GM19043 (cell line): ENCODE data around the gene PHF3.

ENCODE experiments used
- ATAC-seq: cut with Tn5 transposase; IDR thresholded peaks from one replicate; pipeline ENCODE4 v1.9.1; 2021; ENCODE audit warnings: low read depth; ENCODE audit not compliant: unreplicated experiment

Gene PHF3

DNA sequence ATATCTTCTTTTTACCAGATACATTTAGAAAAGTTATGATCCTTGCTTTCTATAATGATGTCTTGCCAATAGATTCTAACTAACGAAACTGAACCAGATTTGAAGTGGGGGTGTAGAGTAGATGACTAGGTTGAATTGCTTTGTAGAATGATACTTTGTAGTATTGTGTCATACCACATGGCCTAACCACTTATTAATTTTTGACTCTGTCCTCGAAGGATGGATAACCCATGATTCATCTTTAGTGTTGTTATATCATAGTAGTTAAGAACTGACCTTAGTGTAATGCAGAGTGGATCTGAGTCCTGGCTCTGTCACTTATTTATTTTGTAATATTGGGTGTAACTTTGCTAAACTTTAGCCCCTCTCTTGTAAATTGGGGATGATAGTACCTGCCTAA is 4.5 kb downstream of the PHF3 start:
- no peak for ATAC-seq

DNA sequence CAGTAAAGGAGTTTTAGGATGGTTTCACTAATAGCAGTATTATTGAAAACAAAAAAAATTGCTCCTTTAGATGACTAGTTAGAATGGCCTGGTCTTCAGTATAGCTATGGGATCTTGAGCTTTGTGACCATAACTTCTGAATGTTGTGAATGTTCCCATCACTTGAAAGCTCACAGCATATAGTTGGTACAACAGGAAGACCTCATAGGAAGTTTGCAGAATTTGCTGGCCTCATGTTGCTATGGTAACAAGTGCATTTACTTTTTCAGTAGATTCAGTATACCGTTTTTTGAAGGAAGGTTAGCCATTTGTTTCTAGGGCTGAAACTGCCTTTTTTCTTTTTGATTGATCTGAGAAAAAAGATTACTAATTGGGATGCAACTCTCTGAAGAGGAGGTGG is 8.3 kb downstream of the PHF3 start:
- ATAC-seq, result no peak

DNA sequence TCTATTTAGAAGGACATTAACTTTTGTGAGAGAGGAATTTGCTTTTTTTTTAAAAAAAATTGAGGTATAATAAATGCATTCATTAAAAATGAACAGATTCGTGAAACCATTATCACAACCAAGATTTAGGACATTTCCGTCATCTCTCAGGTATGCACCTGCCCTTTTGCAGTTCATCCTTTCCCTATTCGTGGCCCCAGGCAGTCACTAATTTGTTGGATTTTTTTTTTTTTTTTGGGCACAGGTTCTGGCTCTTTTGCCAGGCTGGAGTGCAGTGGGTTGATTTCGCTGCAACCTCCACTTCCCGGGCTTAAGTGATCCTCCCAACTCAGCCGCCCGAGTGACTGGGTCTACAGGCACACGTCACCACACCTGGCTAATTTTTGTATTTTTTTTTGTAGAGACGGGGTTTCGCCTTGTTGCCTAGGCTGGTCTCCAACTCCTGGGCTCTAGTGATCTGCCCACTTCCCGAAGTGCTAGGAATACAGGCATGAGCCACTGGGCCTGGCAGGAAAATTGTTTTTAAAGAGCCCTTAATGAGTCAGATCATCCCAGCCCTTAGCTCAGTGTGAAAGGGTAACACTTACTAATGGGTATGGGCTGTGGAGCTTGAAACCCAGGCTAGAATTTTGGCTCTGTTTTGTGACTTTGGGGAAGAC is 9.2 kb downstream of the PHF3 start:
- no peak for ATAC-seq

DNA sequence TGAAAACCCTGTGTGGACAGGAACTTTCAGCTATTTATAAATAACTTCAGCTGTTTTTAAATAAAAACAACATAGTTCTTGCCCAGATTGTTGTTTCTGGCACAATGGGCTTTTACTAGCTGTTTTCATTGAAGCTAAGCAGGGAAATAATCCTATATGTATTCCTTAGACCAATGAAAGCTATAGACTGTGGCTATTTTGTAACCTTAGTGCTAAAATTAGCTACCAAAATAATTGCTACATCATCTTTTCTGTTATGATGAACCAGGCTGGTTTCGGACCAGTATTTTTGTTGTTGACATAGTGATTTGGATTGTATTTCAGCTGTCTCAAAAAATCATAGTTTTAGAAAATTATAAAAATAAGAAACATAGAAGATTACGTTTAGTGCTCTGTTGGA is 13.7 kb downstream of the PHF3 start:
- no peak for ATAC-seq

DNA sequence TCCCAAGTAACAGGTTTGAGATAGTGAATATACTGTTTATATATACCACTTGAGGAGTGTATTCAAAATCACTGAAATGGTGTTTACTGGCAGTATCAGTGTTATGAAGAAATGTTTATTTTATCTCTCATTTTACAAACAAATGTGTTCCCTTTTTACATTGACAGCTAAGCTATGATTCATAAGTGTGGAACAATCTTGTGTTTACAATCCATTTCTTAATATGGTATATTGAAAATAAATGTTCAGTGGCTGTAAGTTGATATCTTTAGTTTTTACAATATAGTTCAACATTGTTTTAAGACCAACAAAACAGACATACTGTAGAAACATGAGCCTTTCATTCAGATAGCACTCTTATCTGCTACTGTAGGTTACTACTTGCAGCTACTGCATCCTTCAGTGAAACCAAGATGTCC is 14.3 kb downstream of the PHF3 start:
- ATAC-seq, result no peak

DNA sequence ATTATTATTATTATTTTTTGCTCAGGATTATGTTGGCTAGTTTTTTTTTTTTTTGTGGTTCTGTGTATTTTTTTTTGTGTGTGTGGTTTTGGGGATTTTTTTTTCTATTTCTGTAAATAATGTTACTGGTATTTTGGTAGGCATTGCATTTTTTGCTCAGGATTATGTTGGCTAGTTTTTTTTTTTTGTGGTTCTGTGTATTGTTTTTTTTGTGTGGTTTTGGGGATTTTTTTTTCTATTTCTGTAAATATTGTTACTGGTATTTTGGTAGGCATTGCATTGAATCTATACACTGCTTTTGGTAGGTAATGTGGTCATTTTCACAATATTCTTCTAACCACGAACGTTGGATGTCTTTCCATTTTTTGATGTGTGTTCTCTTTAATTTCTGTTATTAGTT is 17.4 kb downstream of the PHF3 start:
- no peak for ATAC-seq

DNA sequence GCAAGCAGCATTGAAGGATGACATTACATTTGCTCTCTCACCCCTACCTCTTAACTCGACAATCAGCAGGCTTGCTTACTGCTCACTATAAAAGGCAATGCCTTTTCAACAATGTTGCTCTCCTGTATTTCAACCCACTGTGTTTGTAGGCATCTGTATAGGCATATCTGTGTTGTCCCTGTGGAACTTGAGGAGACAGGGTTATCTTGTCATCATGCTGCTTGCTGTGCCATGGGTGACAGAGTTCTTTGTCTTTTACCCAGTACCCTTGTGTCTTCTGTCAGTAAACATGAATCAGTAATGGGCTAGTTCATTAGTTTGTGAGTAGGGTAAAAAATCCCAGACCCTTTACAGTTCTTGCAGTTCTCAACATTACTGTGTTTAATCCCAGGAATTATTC is 25.2 kb downstream of the PHF3 start:
- no peak for ATAC-seq

DNA sequence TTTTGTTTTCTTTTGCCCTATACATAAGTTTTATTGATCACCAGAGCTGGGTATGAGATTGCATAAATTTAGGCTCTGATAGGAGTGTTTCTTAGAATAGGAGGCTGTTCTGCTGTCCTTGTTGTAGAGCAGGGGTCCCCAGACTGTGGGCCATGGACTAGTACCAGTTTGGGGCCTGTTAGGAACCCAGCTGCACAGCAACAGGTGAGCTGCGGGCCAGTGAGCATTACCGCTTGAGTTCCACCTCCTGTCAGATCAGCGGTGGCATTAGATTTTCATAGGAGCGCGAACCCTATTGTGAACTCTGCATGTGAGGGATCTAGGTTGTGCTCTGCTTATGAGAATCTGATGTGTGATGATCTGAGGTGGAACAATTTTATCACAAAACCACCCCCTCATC is 26.2 kb downstream of the PHF3 start:
- no peak for ATAC-seq

DNA sequence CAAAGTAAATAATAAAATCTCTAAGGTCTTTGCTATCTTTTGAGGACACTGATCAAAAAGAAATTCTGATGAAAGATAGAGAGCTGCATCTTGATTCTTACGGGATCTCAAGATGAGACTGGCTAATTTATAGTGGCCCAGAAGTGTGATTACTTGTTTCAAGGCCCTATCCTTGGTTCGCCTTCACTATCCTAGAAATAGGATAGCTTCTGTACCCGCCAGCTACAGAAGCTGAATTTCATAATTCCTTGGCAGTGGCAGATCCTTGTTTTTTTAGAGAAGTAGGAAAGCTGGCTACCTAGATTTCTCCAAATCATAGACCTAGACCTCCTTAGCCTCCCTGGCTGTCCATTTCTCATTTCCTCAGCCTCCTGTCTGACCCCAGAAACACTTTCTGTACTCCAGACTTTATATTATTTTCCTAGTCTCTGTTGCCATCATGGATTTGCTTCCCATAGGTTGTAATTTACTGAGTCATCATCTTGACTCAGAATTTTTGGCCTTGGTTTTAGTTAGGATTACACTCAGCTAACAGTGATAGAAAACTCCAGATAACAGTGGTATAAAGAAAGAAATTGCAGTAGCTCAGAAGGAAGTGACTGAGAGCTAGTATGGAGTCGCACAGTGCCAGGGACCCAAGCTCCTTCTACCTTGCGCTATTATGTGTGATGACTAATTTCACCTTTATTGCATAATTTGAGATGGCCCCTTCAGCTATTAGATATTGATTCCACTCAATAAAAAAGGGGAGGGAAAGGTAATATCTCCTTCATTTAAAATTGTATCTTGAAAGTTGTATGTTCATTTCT is 27.7 kb downstream of the PHF3 start:
- ATAC-seq, result no peak

DNA sequence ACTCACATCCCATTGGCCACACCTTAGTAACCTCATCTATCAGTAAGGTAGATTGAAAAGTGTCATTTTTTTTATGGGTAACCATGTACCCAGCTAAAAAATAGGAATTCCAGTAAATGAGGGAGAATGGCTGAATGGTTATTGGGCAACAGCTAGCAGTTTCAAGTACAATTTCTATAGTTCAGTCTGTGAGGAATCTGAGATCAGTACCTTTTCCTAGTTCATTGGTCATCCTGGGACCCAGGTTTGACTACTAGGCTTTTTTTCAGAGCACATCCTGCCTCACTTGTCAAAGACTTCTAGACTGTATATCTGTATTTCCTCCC is 28.3 kb downstream of the PHF3 start:
- ATAC-seq, result no peak

DNA sequence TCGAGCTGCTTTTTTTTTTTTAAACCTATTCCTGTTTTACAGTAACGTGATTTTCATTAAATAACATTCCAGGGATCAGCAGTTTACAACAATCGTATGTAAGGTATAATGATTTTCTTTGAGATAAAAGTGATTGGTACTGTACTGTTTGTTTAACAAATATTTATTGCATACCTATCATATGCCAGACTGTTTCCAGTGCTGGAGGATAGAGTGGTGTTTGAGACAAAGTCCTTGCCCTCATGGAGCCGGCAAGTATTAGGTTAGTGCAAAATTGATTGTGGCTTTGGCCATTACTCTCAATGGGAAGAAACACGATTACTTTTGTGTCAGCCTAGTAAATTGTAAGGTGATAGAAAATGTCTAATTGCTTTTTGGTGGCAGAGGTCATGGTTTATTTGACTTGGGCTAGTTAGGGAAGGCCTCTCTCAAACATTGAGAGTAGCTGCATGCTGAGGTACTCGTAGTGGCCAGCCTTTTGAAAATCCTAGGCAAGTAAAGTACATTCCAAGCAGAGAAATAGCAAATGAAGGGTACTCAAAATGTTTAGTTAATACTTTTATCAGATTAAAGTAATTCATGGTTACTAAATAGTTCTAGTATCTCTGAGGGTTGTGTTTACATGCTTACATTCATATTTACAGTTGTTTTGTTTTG is 35.6 kb downstream of the PHF3 start:
- ATAC-seq, result no peak

DNA sequence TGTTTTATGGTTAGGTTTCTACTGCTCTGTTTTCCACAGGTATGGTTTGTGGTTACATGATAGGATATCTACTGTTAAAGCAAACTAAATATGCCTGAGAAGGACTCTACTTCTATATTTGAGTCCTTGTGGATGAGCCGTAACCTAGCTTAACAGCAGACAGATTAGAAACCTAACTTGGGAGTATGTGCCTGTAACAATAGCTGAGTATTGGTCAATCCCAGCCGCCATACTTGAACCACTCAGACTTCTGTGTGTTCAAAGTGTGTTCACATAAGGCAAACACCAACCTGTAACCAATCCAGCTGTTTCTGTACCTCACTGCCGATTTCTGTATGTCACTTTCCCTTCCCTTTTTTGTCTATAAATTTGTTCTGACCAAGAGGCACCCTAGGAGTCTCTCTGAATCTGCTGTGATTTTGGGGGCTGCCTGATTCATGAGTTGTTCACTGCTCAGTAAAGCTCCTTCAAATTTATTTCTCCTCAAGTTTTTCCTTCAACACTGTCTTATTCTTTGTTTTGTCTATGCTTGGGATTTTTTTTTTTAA is 37.1 kb downstream of the PHF3 start:
- no peak for ATAC-seq

DNA sequence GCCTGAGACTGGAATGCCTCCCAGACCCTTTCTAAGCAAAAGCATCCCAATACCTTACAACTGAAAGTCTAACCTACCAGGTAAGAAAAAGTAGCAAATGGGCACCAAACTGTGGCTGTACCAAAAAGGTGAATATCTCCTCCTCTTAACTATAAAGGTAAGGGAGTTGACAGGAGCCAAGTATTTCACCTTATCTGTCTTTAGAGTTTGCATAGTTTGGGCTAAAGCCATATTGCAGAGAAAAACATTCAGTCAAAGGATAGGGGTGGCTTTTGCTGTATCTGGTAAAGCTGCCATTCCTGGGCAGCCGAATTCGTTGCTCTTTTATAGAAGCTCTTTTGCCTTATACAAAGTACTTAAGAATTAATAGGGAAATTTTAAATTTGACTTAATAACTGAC is 38.1 kb downstream of the PHF3 start:
- no peak for ATAC-seq

DNA sequence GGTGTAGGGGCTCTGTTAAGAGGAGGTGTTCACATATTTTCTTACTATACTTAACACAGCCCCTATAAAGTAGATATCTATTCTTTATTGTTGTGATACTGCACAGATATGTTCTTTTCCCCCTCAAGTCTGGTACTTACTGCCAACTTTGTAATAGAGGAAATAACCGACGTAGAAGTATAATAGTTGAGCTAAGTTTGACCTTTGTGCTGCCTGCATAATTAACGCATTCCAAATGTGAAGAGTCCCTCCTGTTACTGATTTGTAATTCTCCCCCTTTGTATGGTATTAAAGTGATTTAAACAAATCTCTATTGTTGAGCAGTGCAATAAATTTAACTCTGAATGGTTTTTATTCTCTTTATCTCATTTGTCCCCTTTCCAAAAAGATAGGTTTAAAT is 39.0 kb downstream of the PHF3 start:
- no peak for ATAC-seq

DNA sequence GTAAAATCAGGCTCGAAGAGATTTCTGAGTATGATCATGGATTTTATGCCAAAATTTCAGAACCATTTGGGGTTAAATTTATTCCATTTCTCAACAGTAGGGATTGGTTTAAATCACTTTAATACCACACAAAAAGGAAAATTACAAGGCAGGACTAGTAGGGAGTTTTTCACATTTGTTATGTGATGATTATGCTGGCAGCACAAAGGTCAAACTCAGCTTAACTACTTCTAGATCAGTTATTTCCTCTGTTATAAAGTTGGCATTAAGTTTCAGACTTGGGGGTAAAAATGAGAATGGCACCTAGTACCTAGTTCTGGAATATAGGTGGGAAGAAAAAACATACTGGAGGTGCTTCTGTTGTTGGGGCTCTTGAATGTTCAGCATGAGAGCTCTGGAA is 39.5 kb downstream of the PHF3 start:
- no peak for ATAC-seq

DNA sequence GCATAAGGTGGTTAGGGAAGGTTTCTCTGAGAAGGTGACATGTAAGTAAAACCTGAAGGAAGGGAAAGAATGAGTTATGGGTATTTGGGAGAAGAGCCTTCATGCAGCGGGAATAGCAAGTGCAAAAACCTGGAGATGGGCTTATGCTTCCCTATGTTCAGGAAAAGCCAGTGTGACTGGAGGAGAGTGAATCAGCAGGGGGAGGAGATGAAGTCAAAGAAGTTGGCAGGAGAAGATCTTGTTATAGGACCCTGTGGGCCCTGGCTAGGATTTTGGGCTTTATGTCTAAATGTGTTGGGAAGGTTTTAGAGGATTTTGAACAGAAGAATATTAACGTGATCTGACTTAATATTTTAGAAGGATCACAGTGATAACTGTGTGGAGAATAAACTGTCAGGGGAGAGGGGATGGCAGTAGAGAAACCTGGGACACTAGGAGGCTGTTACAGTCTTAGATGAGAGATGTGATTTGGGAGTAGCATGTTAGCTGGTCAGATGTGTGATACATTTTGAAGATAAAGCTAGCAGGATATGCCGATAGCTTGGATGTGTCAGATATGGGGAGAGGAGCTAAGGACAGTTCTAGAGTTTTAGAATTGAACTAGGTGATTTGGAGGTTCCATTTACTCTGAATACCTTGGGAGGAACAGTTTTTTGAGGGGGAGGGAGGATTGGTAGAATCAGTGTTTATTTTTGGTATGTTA is 41.0 kb downstream of the PHF3 start:
- ATAC-seq, result no peak

DNA sequence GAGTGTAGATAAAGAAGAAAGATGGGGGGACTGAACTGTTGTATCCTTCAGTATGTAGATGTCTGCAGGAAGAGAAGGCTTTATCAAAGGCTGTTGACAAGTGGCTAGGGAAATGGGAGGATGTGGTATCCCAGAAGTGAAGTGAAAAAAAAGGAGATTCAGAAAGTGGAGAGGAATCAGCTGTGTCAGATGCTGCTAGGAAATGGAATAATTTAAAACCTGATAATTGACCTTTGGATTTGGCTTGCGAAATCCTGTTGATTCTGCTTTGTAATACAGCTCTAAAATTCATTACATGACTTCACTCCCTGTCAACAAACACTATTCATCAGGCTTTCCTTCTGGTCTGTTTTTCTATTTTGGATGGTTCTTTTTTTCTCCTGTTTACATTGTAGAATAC is 41.7 kb downstream of the PHF3 start:
- ATAC-seq, result no peak

DNA sequence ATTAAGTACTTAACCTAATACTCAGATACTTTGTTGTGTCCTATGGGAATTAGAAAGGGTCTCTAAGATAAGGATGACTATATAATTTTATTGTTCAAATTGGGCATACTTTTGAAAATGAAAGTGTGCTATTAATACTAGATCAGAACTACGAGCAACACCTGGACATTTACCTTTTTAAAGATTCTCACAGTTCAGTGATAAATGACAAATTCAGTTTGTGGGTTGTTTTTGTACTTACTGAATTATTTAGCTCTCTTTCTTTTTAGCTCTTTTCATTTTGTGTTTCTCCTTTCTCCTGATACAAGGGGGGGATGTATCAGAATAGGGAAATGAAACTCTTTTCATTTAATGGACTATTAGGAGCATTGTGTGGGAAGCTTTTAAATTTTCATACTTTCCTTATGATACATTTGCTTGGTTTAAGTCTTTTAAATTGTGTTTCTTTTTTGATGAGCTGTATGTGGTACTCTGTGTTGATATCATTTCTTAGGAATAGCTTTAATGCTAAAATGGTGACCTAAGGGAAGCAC is 47.5 kb downstream of the PHF3 start:
- ATAC-seq, result no peak

DNA sequence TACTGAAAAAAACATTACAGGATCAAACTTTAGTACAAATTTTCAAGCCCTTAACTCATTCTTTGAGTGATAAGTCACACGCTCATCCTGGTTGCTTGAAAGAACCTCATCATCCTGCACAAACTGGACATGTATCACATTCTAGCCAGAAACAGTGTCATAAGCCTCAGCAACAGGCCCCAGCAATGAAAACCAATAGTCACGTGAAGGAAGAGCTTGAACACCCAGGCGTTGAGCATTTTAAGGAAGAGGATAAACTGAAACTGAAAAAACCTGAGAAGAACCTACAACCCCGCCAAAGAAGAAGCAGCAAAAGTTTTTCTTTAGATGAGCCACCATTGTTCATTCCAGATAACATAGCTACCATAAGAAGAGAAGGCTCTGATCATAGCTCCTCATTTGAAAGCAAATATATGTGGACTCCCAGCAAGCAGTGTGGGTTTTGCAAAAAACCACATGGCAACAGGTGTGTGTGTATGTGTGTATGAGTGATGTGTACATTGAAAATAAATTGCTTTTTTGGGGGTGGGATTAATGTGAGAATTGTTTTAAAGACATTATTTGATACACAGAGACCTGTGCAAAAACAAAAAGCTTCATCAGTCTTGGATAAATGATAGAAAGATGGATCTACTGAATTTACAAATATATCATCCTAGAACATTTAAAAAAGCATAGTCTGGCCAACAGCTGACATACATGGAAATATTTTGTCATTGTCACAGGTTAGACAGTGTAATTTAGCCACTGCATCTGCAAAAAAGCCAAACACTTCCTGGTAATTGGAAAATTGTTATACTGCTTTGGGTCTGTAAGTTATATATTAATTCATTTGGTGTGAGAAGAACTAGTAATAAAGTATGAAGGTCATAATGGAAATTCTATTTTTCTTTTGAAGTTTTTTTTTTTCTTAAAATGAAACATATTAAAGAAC is 50.1 kb downstream of the PHF3 start:
- peak; percentile 81 for ATAC-seq

DNA sequence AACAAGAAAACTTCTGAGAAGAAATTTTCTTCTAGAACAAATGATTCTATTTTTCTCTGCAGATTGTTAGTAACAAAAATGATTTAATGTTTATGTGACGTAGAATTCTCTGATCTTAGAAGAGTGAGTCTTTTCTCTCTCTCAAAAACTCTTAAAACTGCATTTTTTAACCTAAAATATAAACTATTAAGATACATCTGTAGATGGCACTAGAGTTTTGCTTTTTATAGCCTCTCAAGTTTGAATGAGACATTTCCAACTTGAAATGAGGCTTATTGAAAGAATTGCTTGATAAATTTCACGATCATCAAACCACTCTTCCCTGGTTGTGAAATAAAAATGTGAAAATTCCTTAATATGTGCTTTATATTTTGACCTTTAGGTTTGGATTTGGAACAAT is 53.8 kb downstream of the PHF3 start:
- ATAC-seq, result no peak
